HepG2 (cell line): ENCODE data around the gene CCL27. TPM values are rescaled to one million over a fixed set of nuclear protein-coding genes. Genes with fewer than 3 reads are reported as not detected.

Source experiments
- AKNA ChIP-seq: sonication (generic); formaldehyde crosslinking; IDR thresholded peaks from 2 replicates; pipeline ENCODE4 v1.4.0; 2020; ENCODE audit warnings: missing genetic modification reagents, borderline replicate concordance
- ELF3 ChIP-seq: IDR thresholded peaks from 2 replicates; pipeline ENCODE4 v1.6.1; 2016; ENCODE audit warnings: missing genetic modification reagents, missing compliant biosample characterization
- FIP1L1 ChIP-seq: fragments of 200-400 bp; formaldehyde crosslinking; IDR thresholded peaks from 2 replicates; pipeline ENCODE4 v1.6.1; 2018; ENCODE audit warnings: low read depth, mild to moderate bottlenecking, low read length, moderate library complexity, borderline replicate concordance; ENCODE audit not compliant: insufficient read depth
- FUBP1 ChIP-seq: sonication (generic); formaldehyde crosslinking; IDR thresholded peaks from 2 replicates; pipeline ENCODE4 v1.5.1; 2020; ENCODE audit warnings: missing genetic modification reagents, mild to moderate bottlenecking, borderline replicate concordance
- GPN1 ChIP-seq: sonication (generic); formaldehyde crosslinking; IDR thresholded peaks from 2 replicates; pipeline ENCODE4 v1.5.1; 2020; ENCODE audit warnings: missing genetic modification reagents, borderline replicate concordance
- KAT7 ChIP-seq: IDR thresholded peaks from 2 replicates; pipeline ENCODE4 v1.6.1; 2018; ENCODE audit warnings: borderline replicate concordance, missing compliant biosample characterization
- NFIB ChIP-seq: sonication (generic); formaldehyde crosslinking; IDR thresholded peaks from 2 replicates; pipeline ENCODE4 v1.9.0; 2021; ENCODE audit warnings: missing genetic modification reagents, mild to moderate bottlenecking, borderline replicate concordance
- SALL2 ChIP-seq: sonication (generic); formaldehyde crosslinking; IDR thresholded peaks from 2 replicates; pipeline ENCODE4 v1.8.1; 2023; ENCODE audit warnings: mild to moderate bottlenecking, missing genetic modification reagents, inconsistent platforms
- STAG1 ChIP-seq: sonication (generic); formaldehyde crosslinking; IDR thresholded peaks from 2 replicates; pipeline ENCODE4 v1.4.0; 2020; ENCODE audit warnings: missing genetic modification reagents
- ZNF431 ChIP-seq: sonication (generic); formaldehyde crosslinking; IDR thresholded peaks from 2 replicates; pipeline ENCODE4 v1.9.0; 2022; ENCODE audit warnings: missing genetic modification reagents, low read depth, mild to moderate bottlenecking, borderline replicate concordance
- ZNF441 ChIP-seq: sonication (generic); formaldehyde crosslinking; IDR thresholded peaks from 2 replicates; pipeline ENCODE4 v1.7.0; 2021; ENCODE audit warnings: missing genetic modification reagents, borderline replicate concordance
- ZNF646 ChIP-seq: sonication (generic); formaldehyde crosslinking; IDR thresholded peaks from 2 replicates; pipeline ENCODE4 v1.9.0; 2021; ENCODE audit warnings: mild to moderate bottlenecking, missing genetic modification reagents
- ZNF737 ChIP-seq: sonication (generic); formaldehyde crosslinking; IDR thresholded peaks from 2 replicates; pipeline ENCODE4 v1.5.0; 2020; ENCODE audit warnings: missing genetic modification reagents, mild to moderate bottlenecking, borderline replicate concordance
- ZNF816 ChIP-seq: sonication (generic); formaldehyde crosslinking; IDR thresholded peaks from 2 replicates; pipeline ENCODE4 v1.8.0; 2022; ENCODE audit warnings: missing genetic modification reagents, mild to moderate bottlenecking, borderline replicate concordance
- polyA plus RNA-seq, 8 experiments: library from polyadenylated mRNA; depleted of rRNA in 3 of 8; stranded (reverse) in 7 of 8; unstranded in 1 of 8; fragments of >200 nt; fragmentation: Illumina TruSeq in 4 of 8; extraction: Trizol in 4 of 8; gene quantifications; 2 replicates each; pipeline versions ENCODE4 v1.2.1 to v1.2.3, GENCODE V29; 2011 to 2016; ENCODE audit warnings: low read depth in 4 of 8, missing spikeins in 1 of 8, mixed read lengths in 1 of 8; ENCODE audit not compliant: insufficient read depth in 1 of 8
- total RNA-seq, 5 experiments: library from RNA; depleted of rRNA; stranded (reverse); fragments of >200 nt; fragmentation: Illumina TruSeq; extraction: Trizol; gene quantifications; 2 replicates each; pipeline ENCODE4 v1.2.3, GENCODE V29; 2016; ENCODE audit warnings: low read depth in 1 of 5

Gene CCL27
- total and polyA plus RNA-seq, 2 of the 13 experiments (the other 11 are each of a cell fraction or from before 2014, with no cell fraction given): not detected

- TF ChIP-seq STAG1 (CRISPR knock-in tag) (no peak; the same call in 1 of the 2 replicates), KAT7 (CRISPR knock-in tag) (peak; percentile 71; the same call in 1 of the 2 replicates), FIP1L1 (no peak), SALL2 (CRISPR knock-in tag) (peak; percentile 81; the same call in 1 of the 2 replicates), FUBP1 (no peak), ZNF441 (CRISPR knock-in tag) (no peak; the same call in 1 of the 2 replicates), ELF3 (CRISPR knock-in tag) (peak; percentile 48; the same call in 1 of the 2 replicates), ZNF737 (CRISPR knock-in tag) (no peak), GPN1 (CRISPR knock-in tag) (no peak), ZNF431 (CRISPR knock-in tag) (no peak; the same call in 1 of the 2 replicates), ZNF646 (CRISPR knock-in tag) (no peak), ZNF816 (CRISPR knock-in tag) (peak; percentile 71; the same call in 1 of the 2 replicates), AKNA (CRISPR knock-in tag) (0 out of 2 replicates have a peak, but pooled peaks have one; percentile 28), NFIB (CRISPR knock-in tag) (peak; percentile 61; the same call in 1 of the 2 replicates)
These were observed 24.9 kb downstream of the CCL27 start, which contains the start of gene SIGMAR1 (continued) for GRCh38 chr9:34637356-34638137.
